Measurements from ENCODE around the gene SFTPA1.
"Not testable (repeated sequence)": the region's sequence is repeated elsewhere in the genome, so short reads cannot be mapped to it uniquely, and the experiment has no call there.

SFTPA1 gene

GRCh38 chr10:79611193-79611976 lies 646 bp downstream of the SFTPA1 start:
- not testable (repeated sequence) for DNase-seq (ENCODE audit: low read depth in 2 of 2)

DNA sequence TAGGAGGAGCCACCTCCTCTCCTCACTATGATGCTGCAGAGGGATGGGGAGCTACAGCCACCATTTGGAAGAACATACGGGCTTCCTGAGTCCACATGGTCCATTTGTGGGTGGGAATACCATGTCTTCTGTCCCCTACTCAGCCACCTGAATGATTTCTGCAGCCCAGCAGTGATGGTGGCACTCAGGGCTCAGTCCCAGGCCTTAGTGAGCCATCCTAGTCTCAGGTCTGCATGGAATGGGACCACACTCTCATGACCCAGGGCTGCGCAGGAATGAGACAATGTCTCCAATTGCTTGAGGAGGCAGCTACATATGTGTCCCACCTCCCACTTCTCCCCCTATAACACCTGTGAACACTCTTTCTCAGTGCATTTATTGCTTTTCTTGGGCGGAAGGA lies 4.8 kb downstream of the SFTPA1 start:
- no peak for DNase-seq (ENCODE audit: low read depth in 2 of 2)

DNA sequence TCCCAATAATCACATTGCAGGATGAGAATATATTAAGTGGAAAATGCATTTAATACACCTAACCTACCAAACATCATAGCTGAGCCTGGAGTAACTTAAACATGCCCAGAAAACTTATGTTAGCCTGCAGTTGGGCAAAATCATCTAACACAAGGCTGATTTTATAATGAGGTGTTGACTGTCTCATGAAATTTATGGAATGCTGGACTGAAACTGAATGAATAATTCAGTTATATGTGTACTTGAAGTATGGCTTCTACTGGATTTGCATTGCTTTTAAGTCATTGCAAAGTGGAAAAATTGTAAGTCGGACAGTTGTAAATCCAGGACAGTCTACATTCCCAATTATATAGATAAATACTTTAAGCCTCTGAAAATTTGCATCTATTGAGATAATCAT lies 5.4 kb downstream of the SFTPA1 start:
- DNase-seq (ENCODE audit: low read depth in 2 of 2): no peak

DNA sequence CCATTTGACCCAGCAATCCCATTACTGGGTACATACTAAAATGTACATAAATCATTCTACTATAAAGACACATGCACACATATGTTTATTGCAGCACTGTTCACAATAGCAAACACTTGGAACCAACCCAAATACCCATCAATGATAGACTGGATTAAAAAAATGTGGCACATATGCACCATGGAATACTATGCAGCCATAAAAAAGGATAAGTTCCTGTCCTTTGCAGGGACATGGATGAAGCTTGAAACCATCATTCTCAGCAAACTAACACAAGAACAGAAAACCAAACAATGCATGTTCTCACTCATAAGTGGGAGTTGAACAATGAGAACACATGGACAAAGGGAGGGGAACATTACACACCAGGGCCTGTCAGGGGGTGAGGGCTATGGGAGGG lies 12.9 kb downstream of the SFTPA1 start:
- not testable (repeated sequence) for DNase-seq (ENCODE audit: low read depth in 2 of 2)

- no peak for DNase-seq (ENCODE audit: low read depth in 2 of 2)
Observed at GRCh38 chr10:79627075-79627474, 16.3 kb downstream of the SFTPA1 start.

DNA sequence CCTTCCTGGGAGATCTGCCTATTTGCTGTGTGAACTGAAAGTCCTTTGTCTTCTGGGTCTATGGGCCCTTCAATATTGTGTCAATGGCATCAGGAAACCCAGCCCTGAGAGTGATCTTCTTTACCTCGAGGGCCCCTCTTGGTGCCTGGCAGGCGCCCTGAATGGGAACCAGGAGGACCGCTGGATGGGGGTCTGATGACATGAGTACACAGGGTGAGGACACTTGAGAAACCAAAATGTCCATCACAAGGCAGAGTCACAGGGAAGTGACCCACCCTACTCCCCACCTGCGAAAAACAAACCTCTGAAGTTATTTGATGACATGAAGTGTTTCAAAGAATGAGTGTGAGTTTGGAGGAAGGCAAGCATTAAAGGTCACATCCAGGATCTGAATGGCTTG lies 17.3 kb downstream of the SFTPA1 start:
- no peak for DNase-seq (ENCODE audit: low read depth in 2 of 2)

DNA sequence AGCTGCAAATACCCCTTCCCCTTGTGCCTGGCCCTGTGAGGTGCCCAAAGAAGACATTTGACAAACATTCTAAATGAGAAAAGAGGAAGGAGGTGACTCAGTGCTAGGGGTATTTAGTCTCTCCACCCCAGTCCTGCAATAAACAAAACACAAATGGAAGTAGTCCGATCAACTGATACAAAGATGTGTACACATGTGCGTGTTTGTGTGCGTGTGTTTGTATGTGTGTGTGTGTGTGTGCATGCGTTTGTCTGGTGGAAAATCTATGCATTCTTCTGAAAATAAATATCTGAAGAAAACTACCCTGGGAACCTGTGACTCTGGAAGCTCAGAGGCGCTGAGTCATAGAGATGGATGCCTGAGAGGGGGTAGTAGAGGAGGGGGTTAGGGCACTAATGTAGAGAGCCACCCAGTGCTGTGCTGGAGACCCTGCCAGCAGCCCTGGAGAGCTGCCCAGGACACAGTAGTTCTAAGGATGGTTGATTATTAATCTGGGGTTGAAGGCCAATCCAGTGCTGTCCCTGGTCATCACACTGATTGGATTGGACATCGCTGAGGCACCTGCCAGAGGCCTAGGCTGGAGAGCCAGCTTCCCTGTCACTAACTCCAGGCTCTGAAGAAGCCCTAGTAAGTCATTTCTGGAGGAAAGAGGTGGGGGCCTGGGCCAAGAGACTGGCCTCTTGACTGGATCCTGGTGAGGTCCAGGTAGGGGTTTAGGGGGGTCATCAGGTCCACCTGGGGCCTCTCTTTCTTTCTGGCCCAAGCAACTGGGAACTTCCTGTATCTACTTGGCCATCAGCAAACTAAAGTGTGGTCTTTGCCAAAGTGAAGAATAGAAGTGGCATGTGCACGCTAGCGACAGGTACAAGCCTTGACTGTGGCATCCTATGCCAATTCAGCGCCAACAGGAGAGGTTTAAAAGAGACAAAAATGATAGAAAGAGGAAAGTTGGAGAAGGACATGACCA lies 18.5 kb downstream of the SFTPA1 start:
- no peak for DNase-seq (ENCODE audit: low read depth in 2 of 2)

- no peak for DNase-seq (ENCODE audit: low read depth in 2 of 2)
Observed at GRCh38 chr10:79629955-79630327, 19.2 kb downstream of the SFTPA1 start.

DNA sequence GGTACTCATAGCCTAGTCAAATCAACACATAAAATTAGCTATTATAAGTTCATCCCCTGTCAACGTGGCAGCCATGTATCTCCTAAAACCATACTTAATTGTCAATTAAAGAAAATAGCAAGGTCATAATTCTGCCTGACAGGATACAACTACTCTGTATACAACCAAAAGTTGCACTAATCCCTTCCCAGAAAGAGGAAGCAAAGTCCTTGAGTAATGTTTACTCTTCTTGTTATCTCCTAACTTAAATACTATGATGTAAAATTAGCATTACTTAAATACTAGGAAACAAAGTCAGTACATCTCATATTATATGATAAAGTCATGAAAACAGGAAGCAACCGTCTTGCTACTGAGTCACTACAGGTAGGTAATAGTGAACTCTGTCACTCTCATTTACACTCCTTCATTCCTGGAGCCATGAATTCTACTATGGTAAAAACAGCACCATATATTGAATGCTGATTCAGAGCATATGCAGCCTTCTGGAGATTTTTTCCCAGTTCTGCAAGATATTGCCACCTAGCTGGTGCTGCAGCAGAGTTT lies 26.0 kb downstream of the SFTPA1 start:
- not testable (repeated sequence) for DNase-seq (ENCODE audit: low read depth in 2 of 2)

GRCh38 chr10:79638318-79638717 lies 27.6 kb downstream of the SFTPA1 start:
- no peak for DNase-seq (ENCODE audit: low read depth in 2 of 2)

DNA sequence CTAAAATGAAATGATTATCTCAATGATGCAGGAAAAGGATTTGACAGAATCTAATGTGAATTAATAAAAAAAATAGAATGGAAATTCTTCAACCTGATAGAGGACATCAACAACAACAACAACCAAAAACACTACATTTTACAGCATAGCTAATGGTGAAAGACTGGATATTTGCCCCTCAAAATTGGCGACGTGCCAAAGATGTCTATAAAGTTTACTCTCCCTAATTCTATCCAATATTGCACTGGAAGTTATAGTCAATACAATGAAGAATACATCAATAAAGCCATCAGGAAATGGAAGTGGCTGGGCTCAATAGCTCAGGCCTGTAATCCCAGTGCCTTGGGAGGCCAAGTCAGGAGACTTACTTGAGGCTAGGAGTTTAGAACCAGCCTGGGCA lies 42.0 kb downstream of the SFTPA1 start:
- not testable (repeated sequence) for DNase-seq (ENCODE audit: low read depth in 2 of 2)

DNA sequence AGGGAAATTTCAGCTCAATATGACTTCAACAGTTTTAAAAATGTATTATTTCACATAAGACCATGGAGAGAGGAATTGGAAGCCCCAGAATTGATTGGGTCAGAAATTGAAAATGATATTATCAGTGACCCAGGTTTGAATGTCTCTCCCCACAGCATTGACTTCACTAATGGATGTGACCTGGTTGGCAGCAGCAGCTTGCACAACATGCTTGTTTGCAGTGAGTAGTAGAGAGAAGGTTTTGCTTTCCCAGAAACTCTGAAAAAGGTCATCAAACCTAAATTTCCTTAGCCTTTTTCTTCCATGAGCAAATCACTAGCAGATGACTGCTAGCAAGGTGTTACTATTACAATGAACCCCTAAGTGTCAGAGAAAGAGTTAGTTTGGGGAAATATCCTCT lies 52.5 kb downstream of the SFTPA1 start:
- DNase-seq (ENCODE audit: low read depth in 2 of 2): not testable (repeated sequence)

- not testable (repeated sequence) for DNase-seq (ENCODE audit: low read depth in 2 of 2)
Observed at GRCh38 chr10:79664686-79665085, 53.9 kb downstream of the SFTPA1 start.

Data from stimulated activated CD4-positive, alpha-beta T cell treated with anti-CD3 and anti-CD28 coated beads, Interleukin-4, amount 100 ng/mL, for 48 hours (primary cell).